ENCODE results near the gene GRK7. TPM values are rescaled to one million over a fixed set of nuclear protein-coding genes. Genes with fewer than 3 reads are reported as not detected.

The GRK7 gene
- total RNA-seq, 4 donors from 2014 or later, result 0.12 to 0.46 TPM; not detected in 2

DNA sequence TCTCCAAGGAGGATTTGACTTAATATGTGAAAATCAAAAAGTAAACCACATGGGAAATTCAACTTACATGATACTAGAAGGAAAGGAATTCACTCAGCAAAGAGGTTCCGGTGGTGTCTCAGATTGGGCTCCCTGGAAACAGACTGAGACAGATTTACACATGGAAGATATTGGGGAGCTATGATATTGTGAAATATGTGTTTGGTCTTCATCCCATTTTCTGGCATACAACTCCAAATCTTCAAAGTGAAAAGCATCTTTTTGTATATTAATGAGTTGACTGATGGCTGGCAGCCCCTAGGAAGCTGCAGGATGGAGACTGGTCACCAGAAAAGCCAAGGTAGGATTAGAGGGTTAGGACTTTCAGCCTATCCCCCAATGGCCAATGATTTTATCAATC, 29.3 kb downstream of the GRK7 start:
- no peak for DNase-seq (ENCODE audit: low spot score)
- ATAC-seq (ENCODE audit: low FRiP score), result no peak
- TF ChIP-seq, protein P1, sequence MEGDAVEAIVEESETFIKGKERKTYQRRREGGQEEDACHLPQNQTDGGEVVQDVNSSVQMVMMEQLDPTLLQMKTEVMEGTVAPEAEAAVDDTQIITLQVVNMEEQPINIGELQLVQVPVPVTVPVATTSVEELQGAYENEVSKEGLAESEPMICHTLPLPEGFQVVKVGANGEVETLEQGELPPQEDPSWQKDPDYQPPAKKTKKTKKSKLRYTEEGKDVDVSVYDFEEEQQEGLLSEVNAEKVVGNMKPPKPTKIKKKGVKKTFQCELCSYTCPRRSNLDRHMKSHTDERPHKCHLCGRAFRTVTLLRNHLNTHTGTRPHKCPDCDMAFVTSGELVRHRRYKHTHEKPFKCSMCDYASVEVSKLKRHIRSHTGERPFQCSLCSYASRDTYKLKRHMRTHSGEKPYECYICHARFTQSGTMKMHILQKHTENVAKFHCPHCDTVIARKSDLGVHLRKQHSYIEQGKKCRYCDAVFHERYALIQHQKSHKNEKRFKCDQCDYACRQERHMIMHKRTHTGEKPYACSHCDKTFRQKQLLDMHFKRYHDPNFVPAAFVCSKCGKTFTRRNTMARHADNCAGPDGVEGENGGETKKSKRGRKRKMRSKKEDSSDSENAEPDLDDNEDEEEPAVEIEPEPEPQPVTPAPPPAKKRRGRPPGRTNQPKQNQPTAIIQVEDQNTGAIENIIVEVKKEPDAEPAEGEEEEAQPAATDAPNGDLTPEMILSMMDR (IDR thresholded peaks at IDR 0.05), result no peak

DNA sequence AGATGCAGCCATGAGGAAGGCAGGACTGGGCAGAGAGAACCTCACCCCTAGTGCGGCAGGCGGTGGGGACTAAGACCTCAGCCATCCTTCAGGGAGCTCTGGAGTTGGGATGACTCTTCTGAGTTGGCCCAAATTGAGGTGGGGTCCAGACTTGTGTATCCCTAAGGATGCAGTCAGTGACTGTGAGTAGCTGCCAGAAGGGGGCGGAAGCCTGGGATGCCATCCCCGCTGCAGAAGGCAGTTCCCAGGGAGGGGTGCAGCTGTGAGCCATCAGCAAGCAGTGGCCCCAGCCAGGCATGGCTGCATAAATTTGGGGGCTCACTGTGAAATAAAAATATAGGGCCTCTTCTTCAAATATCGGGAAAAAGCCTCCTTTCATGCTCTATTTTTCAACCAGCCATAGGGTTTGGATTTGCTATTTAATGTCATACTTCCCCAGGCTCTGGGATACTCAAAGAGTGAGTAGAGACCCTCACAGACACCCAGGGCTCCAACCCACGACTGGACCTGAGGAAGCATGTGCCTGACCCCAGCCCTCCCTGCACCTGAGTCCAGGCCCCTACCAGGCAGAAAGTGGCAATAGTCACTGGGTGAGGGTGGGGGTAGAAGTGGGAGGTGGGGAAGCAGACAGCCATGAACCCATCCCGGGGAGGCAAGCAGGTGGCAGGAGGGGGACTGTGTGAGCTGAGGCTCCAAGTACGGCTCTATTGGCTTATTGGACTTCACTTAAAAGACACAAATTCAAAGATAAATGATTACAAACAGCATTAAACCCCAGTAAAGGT, 30.5 kb downstream of the GRK7 start:
- TF ChIP-seq, protein P1 (IDR thresholded peaks at IDR 0.05), result no peak
- DNase-seq (ENCODE audit: low spot score), result no peak
- no peak for ATAC-seq (ENCODE audit: low FRiP score)

DNA sequence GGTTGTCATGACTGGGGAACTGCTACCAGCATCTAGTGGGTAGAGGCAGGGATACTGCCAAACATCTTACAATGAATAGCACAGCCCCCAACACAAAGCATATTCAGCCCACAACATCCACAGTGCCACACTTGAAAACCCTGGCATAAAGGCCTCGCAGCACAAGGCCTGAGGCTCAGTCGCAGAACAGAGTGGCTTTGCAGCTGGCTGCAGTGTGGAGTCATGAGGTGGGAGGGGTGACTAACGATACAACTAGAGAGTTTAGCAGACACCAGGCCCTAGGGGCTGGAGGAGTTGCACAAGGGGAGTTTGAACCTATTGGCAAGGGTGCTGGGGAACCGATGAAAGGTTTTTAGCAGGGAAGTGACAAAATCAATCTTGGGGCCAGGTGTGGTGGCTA, 32.1 kb downstream of the GRK7 start:
- DNase-seq (ENCODE audit: low spot score), result no peak
- ATAC-seq (ENCODE audit: low FRiP score), result no peak
- TF ChIP-seq, protein P1 (IDR thresholded peaks at IDR 0.05), result no peak

DNA sequence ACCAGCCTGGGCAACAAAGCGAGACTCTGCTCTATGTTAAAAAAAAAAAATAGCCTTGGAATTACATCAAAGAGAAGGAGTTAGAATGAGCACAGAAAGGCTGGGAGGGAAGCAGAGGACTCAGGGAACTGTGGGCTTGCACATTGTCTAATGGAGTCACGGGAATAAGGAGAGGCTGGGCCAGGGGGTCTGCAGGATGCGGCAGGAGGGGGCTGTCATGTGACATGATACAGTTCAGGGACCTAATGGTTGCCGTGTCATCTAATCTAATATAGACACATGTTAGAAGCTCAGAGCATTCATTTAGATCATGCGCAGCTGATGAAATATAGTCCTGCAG, 32.5 kb downstream of the GRK7 start:
- DNase-seq (ENCODE audit: low spot score) (no peak), ATAC-seq (ENCODE audit: low FRiP score) (no peak)
- TF ChIP-seq, protein P1 (IDR thresholded peaks at IDR 0.05), result no peak

DNA sequence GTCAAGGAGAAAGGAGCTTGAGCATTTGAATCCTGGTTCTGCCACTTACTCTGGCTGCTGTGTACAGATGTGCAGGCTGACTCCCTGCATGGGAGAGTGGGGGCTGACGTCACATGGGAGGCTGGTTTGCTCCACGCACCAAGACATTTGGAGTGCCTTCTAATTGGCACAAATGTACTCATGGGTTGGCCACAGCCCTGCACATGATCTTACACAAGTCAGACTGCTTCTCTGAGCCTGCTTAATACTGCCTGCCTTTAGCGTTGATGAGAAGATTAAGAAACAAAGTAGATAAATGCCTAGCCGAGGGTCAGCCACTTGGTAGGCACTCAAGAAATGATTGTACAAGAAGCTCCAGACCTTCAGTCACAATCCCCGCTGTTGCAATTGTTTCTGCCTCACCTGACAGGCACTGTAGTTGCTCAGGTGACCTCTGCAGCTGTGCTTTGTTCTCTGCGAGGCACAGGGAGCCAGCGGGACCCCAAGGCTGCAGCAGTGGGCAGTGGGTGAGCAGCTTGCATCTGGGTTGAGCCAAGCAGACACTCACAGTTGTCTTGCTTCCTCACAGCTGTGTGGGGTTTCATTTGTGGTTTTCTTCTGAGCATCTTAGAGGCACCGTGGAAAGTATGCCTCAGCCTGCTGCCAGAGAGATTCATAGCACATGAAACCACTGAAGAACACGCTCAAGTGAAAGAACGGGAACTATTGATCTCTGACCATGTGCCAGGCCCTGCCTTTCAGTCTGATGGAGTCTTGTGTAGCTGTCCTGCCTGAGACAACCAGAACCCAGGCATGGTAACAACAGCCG, 33.1 kb downstream of the GRK7 start:
- peak; percentile 85 for ATAC-seq (ENCODE audit: low FRiP score)

DNA sequence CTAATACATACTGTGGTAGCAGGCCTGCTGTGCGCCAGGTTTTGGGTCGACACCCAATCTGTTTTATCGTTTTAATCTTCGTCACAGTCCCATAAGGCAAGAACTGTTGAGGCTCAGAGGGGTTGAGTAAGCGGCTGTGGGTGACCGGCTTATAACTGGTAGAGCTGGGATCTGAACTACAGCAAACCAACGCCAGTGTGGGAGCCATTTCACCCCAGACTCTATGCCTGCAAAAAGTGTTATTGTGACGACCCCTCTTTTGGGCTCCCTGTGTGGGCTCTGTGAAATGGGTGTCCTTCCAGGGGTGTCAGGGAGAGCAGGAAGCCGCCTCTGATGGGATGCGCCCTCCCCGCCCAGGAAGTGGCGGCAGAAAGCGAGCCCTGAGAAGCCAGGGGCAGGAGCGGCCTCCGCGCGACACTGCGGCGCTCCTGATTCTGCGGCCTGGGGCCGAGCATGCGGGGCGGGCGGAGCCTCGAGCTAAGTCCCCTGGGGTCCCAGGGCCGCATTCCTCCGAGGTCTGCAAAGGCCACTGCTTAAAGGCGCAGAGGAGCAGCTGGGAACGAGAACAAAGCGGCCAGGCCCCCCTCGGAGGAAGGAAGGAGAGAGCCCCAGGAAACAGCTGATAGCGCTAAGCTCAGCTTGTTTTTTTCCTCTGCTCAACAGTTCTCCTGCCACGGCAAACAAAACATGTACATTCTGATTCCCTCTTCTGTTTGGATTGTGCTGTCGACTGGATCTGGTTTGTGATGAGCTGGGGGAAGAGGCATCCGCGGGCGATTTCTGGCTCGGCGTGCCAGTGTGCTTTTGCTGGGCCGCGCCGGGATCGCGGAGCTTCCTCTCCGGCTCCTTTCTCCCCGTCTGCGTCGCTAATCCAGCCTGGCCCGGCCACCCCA, 33.9 kb downstream of the GRK7 start:
- ATAC-seq (ENCODE audit: low FRiP score) (peak; percentile 28), DNase-seq (ENCODE audit: low spot score) (no peak)
- TF ChIP-seq, protein P1 (IDR thresholded peaks at IDR 0.05), result no peak

More for the DNA sequence above, 33.1 kb downstream of the GRK7 start:
- DNase-seq (ENCODE audit: low spot score), result peak; percentile 38
- TF ChIP-seq, protein P1 (IDR thresholded peaks at IDR 0.05), result no peak

Measured in omental fat pad (tissue), 4 donors.